ENCODE data around the gene SBF2. TPM values are rescaled to one million over a fixed set of nuclear protein-coding genes. Genes with fewer than 3 reads are reported as not detected.

Gene SBF2
- total RNA-seq, 1 experiment from 2014 or later = 30.2 TPM

DNA sequence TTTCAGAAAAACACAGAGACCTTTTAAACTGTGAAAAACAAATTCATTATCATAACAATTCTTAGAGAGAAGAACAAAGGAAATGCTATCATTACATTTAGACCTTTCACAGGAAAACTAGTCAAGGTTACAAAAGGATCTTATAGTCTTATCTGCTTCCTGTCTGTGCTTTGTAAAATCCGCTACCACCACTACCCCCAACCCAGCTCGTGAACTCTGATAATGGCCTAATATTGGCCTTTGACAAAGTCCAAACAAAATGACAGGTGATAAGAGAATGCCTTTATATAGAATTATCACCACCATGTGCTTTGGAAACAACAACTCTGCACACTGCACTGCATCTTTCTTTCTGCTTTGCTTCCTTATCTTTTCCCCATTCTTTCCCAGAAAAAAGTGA lies 272.5 kb downstream of the SBF2 start:
- Histone ChIP-seq H4K8ac (replicated peaks; ENCODE audit: insufficient read length, low read depth, low read length) (no peak overlapping the region), H2BK120ac (ENCODE audit: low read depth, low read length, poor library complexity, severe bottlenecking) (no peak overlapping the region), H4K5ac (ENCODE audit: insufficient read length, low read depth, low read length) (no peak overlapping the region), H2BK15ac (ENCODE audit: low read depth, low read length) (no peak overlapping the region), H3K4me2 (ENCODE audit: insufficient read depth, insufficient read length, low read length) (no peak overlapping the region), H3K23ac (ENCODE audit: insufficient read length, low read depth, low read length) (no peak overlapping the region), H2BK5ac (ENCODE audit: insufficient read length, low read length) (no peak overlapping the region), H4K20me1 (ENCODE audit: control insufficient read depth, insufficient read depth, insufficient read length) (no peaks in the 10 kb centered on the region), H3K56ac (ENCODE audit: insufficient read length, low read depth, low read length) (no peak overlapping the region), H2AK5ac (ENCODE audit: insufficient read length, low read length) (no peak overlapping the region), H3K27me3 (ENCODE audit: insufficient read depth, low read length) (no peaks in the 10 kb centered on the region), H2AFZ (ENCODE audit: low read length) (no peak overlapping the region), H2BK12ac (ENCODE audit: insufficient read length, low read depth, low read length) (no peak overlapping the region), H3K79me2 (ENCODE audit: insufficient read depth, low read length) (no peaks in the 10 kb centered on the region), H3K9me3 (ENCODE audit: control insufficient read depth, low read depth, low read length) (no peaks in the 10 kb centered on the region), H3K23me2 (ENCODE audit: insufficient read length, low read depth, low read length, poor library complexity, severe bottlenecking) (no peaks in the 10 kb centered on the region), H3K27ac (ENCODE audit: insufficient read length, low read depth, low read length) (no peak overlapping the region), H2BK20ac (ENCODE audit: low read depth, low read length, poor library complexity, severe bottlenecking) (no peak overlapping the region), H4K91ac (ENCODE audit: insufficient read length, low read depth, low read length) (no peak overlapping the region), H3K18ac (ENCODE audit: insufficient read length, low read depth, low read length) (no peak overlapping the region), H3K79me1 (ENCODE audit: insufficient read depth, low read depth, low read length, poor library complexity, severe bottlenecking) (no peaks in the 10 kb centered on the region), H3K4me1 (ENCODE audit: insufficient read depth, low read length) (no peaks in the 10 kb centered on the region), H3K9ac (ENCODE audit: extremely low read depth, insufficient read length, low read length) (no peak overlapping the region), H3K4ac (ENCODE audit: low read depth, low read length) (no peak overlapping the region), H3T11ph (ENCODE audit: low read length) (no peak overlapping the region), H3K14ac (ENCODE audit: insufficient read depth, low read length) (no peak overlapping the region)
- Mint-ChIP-seq H3K27me3 (ENCODE audit: low read depth) (no peaks in the 10 kb centered on the region), H3K9me3 (no peaks in the 10 kb centered on the region), H3K36me3 (ENCODE audit: insufficient read depth in 1 of 3, low read depth in 3 of 3) (no peaks in the 10 kb centered on the region), H3K4me1 (peaks cover 35 to 36% of the 10 kb centered on the region in 2 experiments), H3K27ac (peak overlapping the region in 1 of 3 experiments; percentile 82; a peak in 3 of 7 replicates), H3K4me3 (no peak overlapping the region)
- DNase-seq = no peak
- TF ChIP-seq CTCF (conservative IDR thresholded peaks at IDR 0.05) = no peak
- WGBS (ENCODE audit: extremely low coverage, insufficient read length, low lambda C conversion rate) = no CpG with 5 or more reads among the region's 2 CpGs

All from H9 (cell line).